KMS-11 (cell line): Measurements from ENCODE around the gene HSD17B13.
"Not testable (repeated sequence)": the region's sequence is repeated elsewhere in the genome, so short reads cannot be mapped to it uniquely, and the experiment has no call there.

Experiments used
- H2AFZ ChIP-seq: fragments of 200-600 bp; sonication (generic); 2 replicates; pipeline ENCODE4 v1.6.1; 2016; ENCODE audit warnings: antibody characterized with exemption, mixed run types, low read depth
- H3K27ac ChIP-seq: fragments of 200-600 bp; sonication (generic); 2 replicates; pipeline ENCODE4 v1.6.1; 2016; ENCODE audit warnings: mild to moderate bottlenecking, mixed run types
- H3K27me3 ChIP-seq: fragments of 200-600 bp; sonication (generic); 2 replicates; pipeline ENCODE4 v1.6.1; 2017; ENCODE audit warnings: mild to moderate bottlenecking, low read depth, mixed run types, moderate library complexity; ENCODE audit not compliant: insufficient read depth
- H3K36me3 ChIP-seq: fragments of 200-600 bp; sonication (generic); 2 replicates; pipeline ENCODE4 v1.6.1; 2017; ENCODE audit warnings: mild to moderate bottlenecking, mixed run types; ENCODE audit not compliant: insufficient read depth
- H3K4me1 ChIP-seq: fragments of 200-600 bp; sonication (generic); 2 replicates; pipeline ENCODE4 v1.6.1; 2016; ENCODE audit warnings: mild to moderate bottlenecking, low read depth, mixed run types; ENCODE audit not compliant: poor library complexity, severe bottlenecking
- H3K4me2 ChIP-seq: fragments of 200-600 bp; sonication (generic); 2 replicates; pipeline ENCODE4 v1.7.0; 2016; ENCODE audit warnings: mild to moderate bottlenecking, mixed run types
- H3K4me3 ChIP-seq: fragments of 200-600 bp; sonication (generic); IDR thresholded peaks from 2 replicates; pipeline ENCODE4 v1.6.1; 2017; ENCODE audit warnings: low read depth, low read length, mixed read lengths; ENCODE audit not compliant: insufficient read depth
- H3K79me2 ChIP-seq: fragments of 200-600 bp; sonication (generic); 2 replicates; pipeline ENCODE4 v1.6.1; 2016; ENCODE audit warnings: low read depth, mixed run types; ENCODE audit not compliant: insufficient read depth
- H3K9ac ChIP-seq: fragments of 200-600 bp; sonication (generic); 2 replicates; pipeline ENCODE4 v1.6.1; 2016; ENCODE audit warnings: mild to moderate bottlenecking, mixed run types
- H4K20me1 ChIP-seq: fragments of 200-600 bp; sonication (generic); 2 replicates; pipeline ENCODE4 v1.6.1; 2016; ENCODE audit warnings: mild to moderate bottlenecking, mixed run types; ENCODE audit not compliant: insufficient read depth
- CTCF ChIP-seq: fragments of 200-600 bp; sonication (generic); conservative IDR thresholded peaks from 2 replicates; pipeline ENCODE4 v1.6.1; 2017; ENCODE audit warnings: low read depth, mild to moderate bottlenecking, antibody characterized with exemption, low read length, moderate library complexity, mixed read lengths

HSD17B13 gene

GRCh38 chr4:87326460-87326859, 3.8 kb upstream of the HSD17B13 start:
- H3K27ac ChIP-seq = no peak overlapping the region
- no peak for TF ChIP-seq CTCF
- H3K9ac ChIP-seq = no peak overlapping the region
- no peaks in the 10 kb centered on the region for H3K27me3 ChIP-seq
- no peak overlapping the region for H3K4me2 ChIP-seq
- H3K79me2 ChIP-seq = no peaks in the 10 kb centered on the region
- H2AFZ ChIP-seq = no peak overlapping the region
- no peaks in the 10 kb centered on the region for H4K20me1 ChIP-seq
- H3K36me3 ChIP-seq = no peaks in the 10 kb centered on the region
- H3K4me1 ChIP-seq = no peaks in the 10 kb centered on the region
- H3K4me3 ChIP-seq = no peak overlapping the region

- Histone ChIP-seq H3K4me1 (no peaks in the 10 kb centered on the region), H3K27ac (no peak overlapping the region), H3K4me2 (no peak overlapping the region), H3K79me2 (no peaks in the 10 kb centered on the region), H3K27me3 (no peaks in the 10 kb centered on the region), H3K36me3 (no peaks in the 10 kb centered on the region), H3K9ac (no peak overlapping the region), H2AFZ (no peak overlapping the region), H3K4me3 (no peak overlapping the region), H4K20me1 (no peaks in the 10 kb centered on the region)
- TF ChIP-seq CTCF = no peak
Measured at GRCh38 chr4:87321888-87322287, 794 bp downstream of the HSD17B13 start.

GRCh38 chr4:87317527-87317926, 5.2 kb downstream of the HSD17B13 start:
- Histone ChIP-seq H3K79me2 (no peaks in the 10 kb centered on the region), H2AFZ (no peak overlapping the region), H3K27me3 (no peaks in the 10 kb centered on the region), H3K36me3 (no peaks in the 10 kb centered on the region), H3K4me3 (no peak overlapping the region), H3K27ac (no peak overlapping the region), H4K20me1 (no peaks in the 10 kb centered on the region), H3K4me1 (no peaks in the 10 kb centered on the region), H3K4me2 (no peak overlapping the region), H3K9ac (no peak overlapping the region)
- no peak for TF ChIP-seq CTCF

- Histone ChIP-seq H3K4me3 (no peak overlapping the region), H3K4me2 (no peak overlapping the region), H2AFZ (no peak overlapping the region), H3K79me2 (no peaks in the 10 kb centered on the region), H3K4me1 (no peaks in the 10 kb centered on the region), H3K27me3 (no peaks in the 10 kb centered on the region), H3K27ac (no peak overlapping the region), H3K36me3 (no peaks in the 10 kb centered on the region), H4K20me1 (no peaks in the 10 kb centered on the region), H3K9ac (no peak overlapping the region)
- no peak for TF ChIP-seq CTCF
Measured at GRCh38 chr4:87316961-87317360, 5.7 kb downstream of the HSD17B13 start.

GRCh38 chr4:87315000-87315399, 7.7 kb downstream of the HSD17B13 start:
- not testable (repeated sequence) for H3K36me3 ChIP-seq, H3K79me2 ChIP-seq, H3K27ac ChIP-seq, H3K27me3 ChIP-seq, H3K4me3 ChIP-seq, H3K4me1 ChIP-seq, H3K9ac ChIP-seq, H2AFZ ChIP-seq, H4K20me1 ChIP-seq, H3K4me2 ChIP-seq
